Femur (tissue), 1 donor: ENCODE measurements around the gene DLK1.

ENCODE experiments used
- DNase-seq: peaks from one replicate; pipeline ENCODE4 v3.0.0-alpha.2; 2017

DLK1 gene

GRCh38 chr14:100714258-100714892, 12.3 kb upstream of the DLK1 start:
- peak; percentile 78 for DNase-seq

- DNase-seq = no peak
Measured at GRCh38 chr14:100715332-100715731, 11.4 kb upstream of the DLK1 start.

DNA sequence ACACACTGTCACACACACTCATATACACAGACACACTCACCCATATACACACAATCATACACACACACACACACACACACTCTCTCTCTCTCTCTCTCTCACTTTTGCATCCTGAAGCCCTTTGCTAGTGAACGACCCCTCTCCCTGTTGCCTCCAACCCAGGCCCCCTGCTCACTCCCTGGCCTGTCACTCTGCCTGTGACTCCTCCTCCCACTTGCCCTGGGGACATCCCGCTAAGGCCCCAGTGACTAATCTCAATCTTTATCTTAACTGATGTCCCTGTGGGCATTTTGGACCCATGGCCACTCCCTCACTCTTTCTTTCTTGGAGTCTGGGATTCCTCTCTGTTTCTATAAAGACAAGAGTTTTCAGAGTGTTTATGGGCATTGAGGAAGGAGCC, 10.9 kb upstream of the DLK1 start:
- no peak for DNase-seq

DNA sequence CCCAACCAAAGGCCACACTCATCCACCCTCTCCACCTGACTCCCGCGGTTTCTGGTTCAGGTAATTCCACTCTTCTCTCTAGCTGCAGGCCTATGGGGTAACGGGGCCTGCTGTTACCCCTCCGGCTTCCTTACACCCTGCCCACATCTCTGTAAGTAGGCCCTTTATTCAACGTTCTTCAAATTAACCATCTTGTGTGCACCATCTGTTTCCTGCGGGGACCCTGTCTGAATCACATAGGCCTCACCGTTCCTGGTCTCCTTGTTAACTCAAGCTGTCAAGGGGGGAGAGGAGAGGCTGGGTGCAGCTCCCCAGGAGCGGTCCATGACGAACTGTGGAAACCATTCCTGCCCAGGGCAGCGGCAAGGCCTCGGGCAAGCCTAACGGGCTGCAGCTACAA, 9.3 kb upstream of the DLK1 start:
- DNase-seq = no peak

- DNase-seq = no peak
Measured at GRCh38 chr14:100719976-100720520, 6.6 kb upstream of the DLK1 start.

- DNase-seq = no peak
Measured at GRCh38 chr14:100721568-100721967, 5.1 kb upstream of the DLK1 start.

- DNase-seq = no peak
Measured at GRCh38 chr14:100722367-100722766, 4.3 kb upstream of the DLK1 start.

DNA sequence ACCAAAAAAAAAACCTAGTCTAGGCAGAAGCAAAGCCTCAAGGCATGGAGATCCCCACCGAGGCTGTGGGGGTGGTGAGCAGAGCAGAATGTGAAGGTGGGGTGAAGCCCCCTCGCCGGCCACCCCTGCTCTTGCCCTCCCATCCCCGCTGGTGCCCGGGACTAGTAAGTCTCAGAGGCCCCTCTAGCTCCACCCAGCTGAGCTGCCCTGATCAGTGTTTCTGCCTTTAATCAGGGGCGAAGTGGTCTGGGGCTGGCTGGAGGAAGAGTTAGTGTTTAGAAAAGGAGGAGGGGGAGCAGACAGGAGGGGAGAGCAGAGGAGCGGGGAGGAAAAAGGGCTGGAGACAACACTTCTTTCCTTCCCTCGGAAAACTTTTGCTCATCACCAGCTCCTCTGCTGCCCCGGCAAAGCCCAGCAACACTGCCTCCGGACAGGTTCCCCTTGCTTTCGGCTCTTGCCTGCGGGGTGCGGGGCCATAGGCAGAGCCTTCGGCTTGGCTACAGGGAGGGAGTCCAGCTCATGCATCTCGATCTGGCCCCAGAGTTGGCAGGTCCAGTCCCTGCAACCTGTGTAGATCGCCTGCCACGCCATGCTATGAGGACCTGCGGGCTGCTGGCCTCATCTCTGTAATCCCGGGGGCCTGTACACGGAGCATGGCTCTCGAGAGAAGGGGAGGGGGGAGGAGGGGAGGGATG, 3.4 kb upstream of the DLK1 start:
- DNase-seq = no peak

GRCh38 chr14:100723830-100724437, 2.8 kb upstream of the DLK1 start:
- no peak for DNase-seq

- no peak for DNase-seq
Measured at GRCh38 chr14:100724536-100724935, 2.2 kb upstream of the DLK1 start.

GRCh38 chr14:100725587-100726387, 905 bp upstream of the DLK1 start:
- DNase-seq = no peak

- DNase-seq = no peak
Measured at GRCh38 chr14:100727086-100727872, 587 bp downstream of the DLK1 start.

- no peak for DNase-seq
Measured at GRCh38 chr14:100727873-100728240, 1.2 kb downstream of the DLK1 start.

DNA sequence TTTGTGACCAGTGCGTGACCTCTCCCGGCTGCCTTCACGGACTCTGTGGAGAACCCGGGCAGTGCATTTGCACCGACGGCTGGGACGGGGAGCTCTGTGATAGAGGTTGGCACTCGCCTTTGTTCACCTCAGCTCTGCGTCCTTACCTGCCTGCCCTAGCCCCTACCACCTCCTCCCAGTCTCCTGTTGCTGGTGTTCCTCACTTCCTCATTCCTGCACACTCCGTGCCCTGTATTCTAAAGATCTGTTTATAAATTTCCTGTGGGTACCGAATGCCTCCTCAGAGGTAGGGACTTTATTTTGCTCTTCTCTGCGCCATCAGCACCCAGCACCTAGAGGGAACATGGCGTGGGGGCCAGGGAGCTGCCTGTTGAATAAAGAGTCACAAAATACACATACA, 2.3 kb downstream of the DLK1 start:
- no peak for DNase-seq

- DNase-seq = no peak
Measured at GRCh38 chr14:100729982-100730381, 3.3 kb downstream of the DLK1 start.

DNA sequence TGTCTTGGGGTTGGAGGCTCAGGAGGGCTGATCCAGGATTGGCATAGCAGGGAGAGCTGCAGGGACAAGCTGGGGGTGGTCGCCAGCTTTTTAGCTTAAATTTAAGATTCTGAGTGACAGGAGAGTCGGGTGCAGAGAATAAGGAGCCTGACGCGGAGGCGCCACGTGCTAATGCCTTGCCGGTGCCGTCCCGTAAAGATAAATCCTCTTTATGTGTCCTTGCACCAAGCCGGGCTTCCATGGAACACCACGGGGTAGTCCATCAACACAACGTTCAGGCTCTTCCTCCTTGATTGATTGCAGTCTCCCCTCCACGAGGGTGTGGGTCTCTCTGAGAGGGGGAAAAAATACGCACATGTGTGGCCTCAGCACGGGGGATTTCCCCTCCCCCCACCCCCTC, 3.9 kb downstream of the DLK1 start:
- DNase-seq = no peak

DNA sequence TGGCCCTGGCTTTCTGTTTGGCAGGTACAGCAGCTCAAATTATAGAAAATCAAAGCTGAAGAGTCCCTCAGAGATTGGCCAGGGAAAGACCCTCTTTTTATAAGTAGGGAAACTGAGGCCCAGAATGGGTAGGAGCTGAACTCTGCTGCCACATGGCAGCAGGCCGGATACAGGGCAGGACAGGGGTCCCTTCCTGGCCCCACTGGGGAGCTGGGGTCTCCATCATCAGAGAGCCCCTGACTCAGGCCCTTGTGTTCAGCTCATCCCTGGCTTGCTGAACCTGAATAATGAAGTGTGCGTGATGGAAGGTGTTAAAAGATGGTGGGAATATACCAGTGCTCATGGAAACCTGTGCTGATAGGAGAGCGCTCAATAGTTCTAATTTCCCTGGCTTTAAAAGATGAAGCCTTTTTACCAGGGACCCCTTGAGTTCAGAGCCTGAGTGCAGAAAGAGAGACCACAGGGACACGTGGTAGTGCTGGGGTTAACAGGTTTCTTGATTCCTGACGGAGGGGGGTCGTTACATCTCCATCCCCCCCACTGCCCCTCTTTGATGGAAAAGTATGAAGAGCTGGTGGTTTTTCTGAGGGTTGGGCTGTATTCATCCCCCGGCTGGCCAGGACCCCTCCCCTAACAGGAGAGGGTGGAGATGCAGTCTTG, 4.4 kb downstream of the DLK1 start:
- peak; percentile 18 for DNase-seq

DNA sequence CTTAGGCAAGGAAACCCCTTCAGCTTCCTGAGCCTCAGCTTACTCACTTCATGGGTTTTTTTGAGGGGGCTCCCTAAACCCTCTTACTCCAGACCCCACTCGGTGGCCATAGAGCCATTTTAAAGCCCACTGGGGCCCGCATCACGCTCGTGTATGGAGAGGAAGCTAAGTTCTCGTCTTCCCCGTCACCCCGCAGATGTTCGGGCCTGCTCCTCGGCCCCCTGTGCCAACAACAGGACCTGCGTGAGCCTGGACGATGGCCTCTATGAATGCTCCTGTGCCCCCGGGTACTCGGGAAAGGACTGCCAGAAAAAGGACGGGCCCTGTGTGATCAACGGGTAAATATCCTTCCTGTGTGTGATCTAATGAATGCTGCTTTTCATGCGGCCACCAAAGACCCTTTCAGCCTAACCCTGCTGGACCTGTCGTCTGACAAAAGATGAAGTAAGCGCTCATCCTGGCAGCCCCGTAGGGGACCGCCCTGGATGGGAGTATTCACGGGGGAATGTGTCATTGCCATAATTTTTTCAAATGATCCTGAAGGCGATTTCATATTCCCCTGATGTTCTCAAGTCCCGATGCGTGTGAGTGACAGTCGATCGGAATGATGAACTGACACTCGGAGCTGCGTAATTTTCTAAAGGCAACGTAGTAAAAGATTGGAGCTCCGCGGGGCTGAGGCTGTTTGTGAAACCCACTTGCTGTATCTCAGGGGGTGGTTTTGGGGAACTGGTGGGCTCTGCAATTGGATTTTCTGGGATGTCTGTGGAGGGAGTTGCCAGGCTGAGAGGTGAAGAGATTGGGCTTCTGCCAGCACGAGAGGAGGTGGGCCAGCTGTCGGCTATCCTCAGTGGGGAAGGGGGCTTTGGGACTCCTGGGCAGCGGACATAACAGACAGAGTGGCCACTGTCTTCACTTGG, 5.4 kb downstream of the DLK1 start:
- peak; percentile 15 for DNase-seq

DNA sequence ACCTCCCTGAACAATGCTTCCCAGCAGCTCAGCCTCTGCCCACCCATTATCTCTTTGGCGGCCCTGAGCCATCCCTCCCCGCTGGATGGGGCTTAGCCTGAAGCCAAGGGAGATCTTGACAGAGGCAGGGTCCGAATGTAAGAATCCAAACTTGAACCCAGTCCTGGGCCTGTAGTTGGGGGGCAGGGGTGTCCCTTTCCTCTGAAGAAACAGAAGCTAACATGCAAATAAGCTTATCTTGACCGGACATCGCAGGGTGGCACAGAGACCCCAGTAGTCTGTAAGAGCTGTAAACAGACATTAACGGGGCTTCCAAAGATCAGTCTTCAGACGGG, 6.0 kb downstream of the DLK1 start:
- peak; percentile 10 for DNase-seq

DNA sequence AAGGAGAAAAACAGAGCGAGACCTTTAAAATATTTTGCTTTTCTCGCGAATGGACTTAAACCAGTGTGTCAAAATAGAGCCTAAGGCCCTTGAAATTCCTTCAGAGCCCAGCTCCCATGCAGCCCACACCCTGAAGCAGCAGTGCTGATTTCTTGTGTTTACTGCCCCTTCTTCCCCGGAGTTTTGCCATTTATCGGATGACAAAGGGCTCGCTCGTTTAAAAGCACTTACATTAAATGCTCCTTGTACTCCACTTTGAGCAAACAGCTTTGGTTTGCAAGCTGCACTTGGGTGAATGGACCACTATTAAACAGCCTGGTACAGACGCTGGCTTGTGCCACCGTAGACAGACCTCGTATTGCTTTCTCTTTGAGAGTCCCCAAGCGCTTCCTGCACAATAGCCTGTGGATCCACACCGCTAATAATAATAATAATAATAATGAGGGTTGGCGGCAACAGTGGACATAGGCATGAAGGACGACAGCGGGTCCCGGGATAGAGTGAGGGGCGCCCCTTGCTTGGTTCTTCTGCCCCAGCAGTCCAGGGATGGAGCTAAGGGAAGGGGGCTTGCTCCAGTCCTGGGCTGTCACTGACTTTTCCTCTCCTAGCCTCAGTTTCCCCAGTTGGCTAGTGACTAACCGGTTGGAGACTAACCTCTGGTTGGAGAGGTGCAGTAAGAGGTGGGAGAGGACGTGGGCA, 6.6 kb downstream of the DLK1 start:
- no peak for DNase-seq
